Measurements from ENCODE around the gene PNMT.
A peak's percentile ranks its signal among the peaks of the same experiment; 100 is the strongest.

PNMT gene

GRCh38 chr17:39658346-39658745 is 9.9 kb upstream of the PNMT start:
- DNase-seq = no peak

- DNase-seq = no peak
Measured at GRCh38 chr17:39658760-39659159, 9.5 kb upstream of the PNMT start.

GRCh38 chr17:39659279-39660010 is 8.8 kb upstream of the PNMT start:
- no peak for DNase-seq

- no peak for DNase-seq
Measured at GRCh38 chr17:39660011-39660360, 8.3 kb upstream of the PNMT start.

- DNase-seq = no peak
Measured at GRCh38 chr17:39660397-39661385, 7.6 kb upstream of the PNMT start.

GRCh38 chr17:39661744-39662541 is 6.3 kb upstream of the PNMT start:
- DNase-seq = no peak

- no peak for DNase-seq
Measured at GRCh38 chr17:39662551-39663339, 5.5 kb upstream of the PNMT start.

GRCh38 chr17:39663340-39663687 is 4.9 kb upstream of the PNMT start:
- DNase-seq = no peak

- peak; percentile 64 for DNase-seq
Measured at GRCh38 chr17:39663688-39664580, 4.3 kb upstream of the PNMT start.

GRCh38 chr17:39664581-39665561 is 3.4 kb upstream of the PNMT start, which contains the start of gene TCAP:
Gene TCAP, plus strand, starts transcription at chr17:39665349. Its CDS starts 11 bp downstream, at chr17:39665360.
- no peak for DNase-seq

- DNase-seq = no peak
Measured at GRCh38 chr17:39665642-39666224, 2.5 kb upstream of the PNMT start.

- no peak for DNase-seq
Measured at GRCh38 chr17:39666231-39666600, 2.0 kb upstream of the PNMT start.

- no peak for DNase-seq
Measured at GRCh38 chr17:39666601-39667261, 1.5 kb upstream of the PNMT start.

GRCh38 chr17:39667262-39667944 is 850 bp upstream of the PNMT start:
- no peak for DNase-seq

GRCh38 chr17:39669897-39670735 is 1.9 kb downstream of the PNMT start:
- no peak for DNase-seq

- DNase-seq = no peak
Measured at GRCh38 chr17:39670746-39671145, 2.5 kb downstream of the PNMT start.
